Thyroid gland (tissue), 4 donors: Measurements from ENCODE around the gene CTNNA3. TPM values are rescaled to one million over a fixed set of nuclear protein-coding genes. Genes with fewer than 3 reads are reported as not detected.
"Not testable (repeated sequence)": the region's sequence is repeated elsewhere in the genome, so short reads cannot be mapped to it uniquely, and the experiment has no call there.

Experiments used
- DNase-seq, 2 donors: peaks; one replicate each; pipeline ENCODE4 v3.0.0-alpha.2; 2019
- H3K27ac ChIP-seq, 3 donors: fragments of 200-600 bp; sonication (generic); 1 replicate in 2 of 3; 2 replicates in 1 of 3; pipeline ENCODE4 v1.5.1; 2016 to 2019; ENCODE audit warnings: mild to moderate bottlenecking in 1 of 3, moderate library complexity in 1 of 3
- H3K27me3 ChIP-seq: fragments of 200-600 bp; sonication (generic); one replicate; pipeline ENCODE4 v1.5.1; 2019
- H3K36me3 ChIP-seq, 2 donors: fragments of 200-600 bp; sonication (generic); one replicate each; pipeline ENCODE4 v1.5.1; 2016 to 2019
- H3K4me1 ChIP-seq, 2 donors: fragments of 200-600 bp; sonication (generic); one replicate each; pipeline ENCODE4 v1.5.1; 2017 to 2019
- H3K4me3 ChIP-seq, 3 donors: fragments of 200-600 bp; sonication (generic); replicated peaks in 1 of 3; 1 replicate in 2 of 3; 2 replicates in 1 of 3; pipeline ENCODE4 v1.5.1; 2016; ENCODE audit warnings: mild to moderate bottlenecking in 1 of 3
- H3K9me3 ChIP-seq: fragments of 200-600 bp; sonication (generic); one replicate; pipeline ENCODE4 v1.5.1; 2017
- CTCF ChIP-seq, 6 experiments: fragments of 200-600 bp in 3 of 6; fragments of 450-650 bp in 3 of 6; sonication (generic) in 3 of 6; IDR thresholded peaks; one replicate each; pipeline ENCODE4 v1.5.1; 2016 to 2019; ENCODE audit warnings: antibody characterized with exemption in 6 of 6, mild to moderate bottlenecking in 2 of 6, inconsistent platforms in 1 of 6, moderate library complexity in 1 of 6
- POLR2A ChIP-seq, 2 donors: fragments of 450-650 bp; IDR thresholded peaks; one replicate each; pipeline ENCODE4 v1.6.1; 2017; ENCODE audit warnings: antibody characterized with exemption in 2 of 2, mild to moderate bottlenecking in 2 of 2, moderate library complexity in 1 of 2
- WGBS, 2 donors: methylation state at CpG; one replicate each; pipeline ENCODE4 v1.1.5; 2017; 5-methylcytosine and 5-hydroxymethylcytosine counted together
- intact Hi-C: fragments of 100-400 bp; cut with DNase I; formaldehyde crosslinking; loops from one replicate; pipeline ENCODE4 v1.15.1; 2023
- total RNA-seq, 4 donors: library from RNA; depleted of rRNA; stranded (reverse); fragments of >200 nt; gene quantifications; one replicate each; pipeline ENCODE4 v1.2.3, GENCODE V29; 2016

CTNNA3 gene
- total RNA-seq, 4 donors from 2014 or later, result 0.11 to 0.79 (median 0.13) TPM; not detected in 1

DNA sequence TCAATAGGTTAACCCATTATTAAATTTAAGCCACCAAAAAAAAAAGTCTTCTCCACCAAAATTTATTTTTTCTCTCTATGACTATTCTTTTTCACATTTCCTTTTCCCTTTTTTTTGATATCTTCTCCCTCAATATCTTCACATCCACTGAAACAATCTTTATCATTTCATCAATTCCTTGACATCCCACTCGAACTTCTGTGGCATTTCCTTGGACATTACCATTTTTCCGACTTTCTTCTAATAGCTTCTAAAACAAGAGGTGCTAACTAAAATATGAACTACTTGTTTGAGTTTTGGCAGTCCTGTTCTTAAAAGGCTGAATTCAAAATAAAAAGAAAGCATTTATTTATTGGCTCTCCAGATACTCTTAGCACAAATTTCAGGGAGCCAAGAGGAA is 684 bp upstream of the CTNNA3 start:
- H3K4me3 ChIP-seq, result no peak overlapping the region
- no peaks in the 10 kb centered on the region for H3K9me3 ChIP-seq
- intact Hi-C loops, result loop anchor here (5.0 kb wide), 1 partner anchor 86 kb away; no protein-coding TSS in a partner anchor
- no peaks in the 10 kb centered on the region for H3K27me3 ChIP-seq
- 71 to 83% methylated on average over 2 of the region's 2 CpGs for WGBS, 2 donors
- no peaks in the 10 kb centered on the region for H3K36me3 ChIP-seq
- peaks cover 0 to 4% of the 10 kb centered on the region in 2 donors for H3K4me1 ChIP-seq
- DNase-seq, result no peak
- no peak overlapping the region for H3K27ac ChIP-seq
- TF ChIP-seq POLR2A (IDR thresholded peaks at IDR 0.05), result no peak
- TF ChIP-seq CTCF (IDR thresholded peaks at IDR 0.05), result no peak

DNA sequence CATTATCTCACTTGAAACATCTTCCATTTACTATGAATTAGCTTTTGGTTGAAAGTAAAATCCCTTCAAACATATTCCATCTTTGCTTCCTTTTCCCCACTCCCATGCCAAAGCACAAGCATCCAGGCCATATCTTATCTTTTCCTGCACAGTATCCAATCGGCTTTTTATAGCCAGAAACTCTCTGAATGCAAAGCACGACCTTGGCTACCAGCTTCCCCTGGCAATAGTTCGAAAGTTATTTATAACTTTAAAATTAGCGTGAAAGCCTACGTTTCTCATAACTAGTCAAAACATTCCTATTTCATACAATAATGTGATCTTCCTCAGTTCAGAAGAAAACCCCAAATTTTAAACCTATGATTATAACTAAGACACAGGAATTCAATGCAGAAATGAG is 440 bp downstream of the CTNNA3 start:
- TF ChIP-seq CTCF (IDR thresholded peaks at IDR 0.05) (no peak), POLR2A (IDR thresholded peaks at IDR 0.05) (no peak)
- DNase-seq, result no peak
- Histone ChIP-seq H3K36me3 (no peaks in the 10 kb centered on the region), H3K4me1 (peaks cover 0 to 4% of the 10 kb centered on the region in 2 donors), H3K27me3 (no peaks in the 10 kb centered on the region), H3K9me3 (no peaks in the 10 kb centered on the region), H3K27ac (no peak overlapping the region), H3K4me3 (no peak overlapping the region)
- intact Hi-C loops, result loop anchor here (5.0 kb wide), 1 partner anchor 87 kb away; no protein-coding TSS in a partner anchor
- 49 to 54% methylated on average over 5 of the region's 5 CpGs for WGBS, 2 donors

DNA sequence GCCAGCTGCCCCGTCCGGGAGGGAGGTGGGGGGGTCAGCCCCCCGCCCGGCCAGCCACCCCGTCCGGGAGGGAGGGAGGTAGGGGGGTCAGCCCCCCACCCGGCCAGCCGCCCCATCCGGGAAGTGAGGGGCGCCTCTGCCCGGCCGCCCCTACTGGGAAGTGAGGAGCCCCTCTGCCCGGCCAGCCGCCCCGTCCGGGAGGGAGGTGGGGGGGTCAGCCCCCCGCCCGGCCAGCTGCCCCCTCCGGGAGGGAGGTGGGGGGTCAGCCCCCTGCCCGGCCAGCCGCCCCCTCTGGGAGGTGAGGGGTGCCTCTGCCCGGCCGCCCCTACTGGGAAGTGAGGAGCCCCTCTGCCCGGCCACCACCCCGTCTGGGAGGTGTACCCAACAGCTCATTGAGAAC is 4.1 kb downstream of the CTNNA3 start:
- H3K27me3 ChIP-seq, H3K9me3 ChIP-seq, H3K27ac ChIP-seq, intact Hi-C loops, H3K36me3 ChIP-seq, H3K4me1 ChIP-seq, DNase-seq, H3K4me3 ChIP-seq: not testable (repeated sequence)
- no CpG with 5 or more reads among the region's 25 CpGs for WGBS, 2 donors

DNA sequence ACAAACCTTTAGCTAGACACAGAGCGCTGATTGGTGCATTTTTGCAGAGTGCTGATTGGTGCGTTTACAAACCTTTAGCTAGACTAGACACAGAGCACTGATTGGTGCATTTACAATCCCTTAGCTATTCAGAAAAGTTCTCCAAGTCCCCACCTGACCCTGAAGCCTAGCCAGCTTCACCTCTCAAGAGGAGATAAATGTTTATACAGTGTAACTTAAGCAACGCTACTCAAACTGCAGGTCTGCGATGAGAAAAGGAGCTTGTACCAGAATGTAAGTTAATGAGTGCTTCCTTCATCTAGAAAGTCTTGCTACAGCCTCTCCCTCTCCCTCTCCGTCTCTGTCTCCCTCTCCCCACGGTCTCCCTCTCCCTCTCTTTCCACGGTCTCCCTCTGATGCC is 5.5 kb downstream of the CTNNA3 start:
- H3K36me3 ChIP-seq, H3K4me1 ChIP-seq, DNase-seq, H3K4me3 ChIP-seq, H3K27me3 ChIP-seq, H3K27ac ChIP-seq, H3K9me3 ChIP-seq, intact Hi-C loops: not testable (repeated sequence)
- 80 to 83% methylated on average over 7 of the region's 7 CpGs for WGBS, 2 donors

- intact Hi-C loops, result not testable (repeated sequence)
- WGBS, 2 donors, result 91 to 93% methylated on average over 8 of the region's 8 CpGs
Measured at GRCh38 chr10:67684140-67684539, 11.9 kb downstream of the CTNNA3 start.

DNA sequence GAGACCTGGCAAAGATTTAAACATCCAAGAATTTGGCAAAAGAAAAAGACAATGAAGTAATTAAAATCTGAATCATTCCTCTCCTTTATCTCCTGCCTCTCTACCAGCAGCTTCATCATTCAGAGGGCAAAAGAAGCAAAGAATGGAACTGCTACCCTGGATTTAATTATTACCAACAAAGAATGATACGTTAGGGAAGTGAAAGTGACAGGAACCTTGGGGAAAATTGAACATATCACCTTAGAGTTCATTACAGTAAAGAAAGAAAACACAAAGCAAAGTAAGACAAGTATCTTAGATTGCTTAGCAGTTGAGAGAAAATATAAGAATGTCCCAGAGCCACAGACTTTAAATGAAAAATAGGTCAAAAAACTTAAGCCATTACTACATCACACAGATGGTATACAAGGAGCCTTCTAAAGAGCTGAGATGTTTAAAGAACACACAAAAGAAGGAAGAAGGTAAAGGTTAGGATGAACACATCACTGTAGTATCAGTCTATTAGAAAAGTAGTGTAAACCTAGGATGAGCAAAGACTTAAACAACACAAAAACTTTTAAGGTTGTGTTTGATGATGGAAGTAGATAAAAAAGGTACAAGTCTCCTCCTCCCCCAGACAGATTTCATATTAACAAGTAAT is 17.5 kb downstream of the CTNNA3 start:
- 65 to 71% methylated on average over 1 of the region's 1 CpG for WGBS, 2 donors
- Histone ChIP-seq H3K9me3 (no peaks in the 10 kb centered on the region), H3K36me3 (no peaks in the 10 kb centered on the region), H3K27me3 (no peaks in the 10 kb centered on the region), H3K4me3 (no peak overlapping the region), H3K27ac (no peak overlapping the region), H3K4me1 (no peaks in the 10 kb centered on the region)
- DNase-seq, result no peak
- TF ChIP-seq POLR2A (IDR thresholded peaks at IDR 0.05) (no peak), CTCF (IDR thresholded peaks at IDR 0.05) (no peak)
- intact Hi-C loops, result no loop called here

More at GRCh38 chr10:67684140-67684539, 11.9 kb downstream of the CTNNA3 start:
- H3K4me3 ChIP-seq, DNase-seq, H3K27me3 ChIP-seq, H3K36me3 ChIP-seq, H3K4me1 ChIP-seq, H3K27ac ChIP-seq, H3K9me3 ChIP-seq: not testable (repeated sequence)
